Measurements from ENCODE around the gene NDUFS2.

DNA sequence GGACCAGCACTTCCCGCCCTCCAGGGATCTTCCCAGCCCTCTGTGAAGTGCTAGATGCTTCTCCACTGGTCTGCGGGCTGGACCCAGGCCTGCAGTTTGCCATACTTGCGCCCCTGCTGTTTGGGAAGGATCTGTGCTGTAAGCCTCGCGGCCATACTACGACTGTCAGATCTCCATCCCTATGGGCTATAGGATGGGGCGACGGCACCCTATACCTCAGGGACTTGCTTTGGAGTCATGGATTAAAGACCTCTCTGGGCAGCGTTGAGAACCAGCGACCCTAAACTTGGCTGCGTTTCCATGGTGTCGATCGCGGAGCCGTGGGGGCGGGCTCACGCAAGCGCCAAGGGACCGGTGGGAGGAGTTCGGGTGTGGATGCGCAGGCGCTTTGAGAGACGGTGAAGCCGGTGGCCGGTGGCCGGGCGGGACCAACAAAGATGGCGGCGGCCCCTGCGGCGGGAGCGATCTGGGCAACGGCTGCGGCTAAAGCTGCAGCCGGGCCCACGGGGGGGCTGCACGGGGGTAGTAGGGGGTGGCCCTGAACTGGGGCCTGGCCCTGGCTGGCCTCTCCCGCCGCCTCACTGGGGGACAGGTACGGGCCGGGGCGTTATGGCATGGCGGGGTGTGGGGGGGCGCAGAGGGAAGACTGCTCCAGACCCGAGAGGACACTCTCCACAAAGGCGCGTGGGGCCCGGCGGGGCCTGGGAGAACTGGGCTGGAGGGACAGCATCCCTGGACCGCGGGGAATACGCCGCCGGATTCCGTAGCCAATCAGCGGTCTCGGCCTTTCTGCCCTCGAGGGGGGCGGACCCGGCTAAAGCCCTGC is 42.9 kb upstream of the NDUFS2 start, which contains the start of gene USP21:
- TF ChIP-seq, protein P1, sequence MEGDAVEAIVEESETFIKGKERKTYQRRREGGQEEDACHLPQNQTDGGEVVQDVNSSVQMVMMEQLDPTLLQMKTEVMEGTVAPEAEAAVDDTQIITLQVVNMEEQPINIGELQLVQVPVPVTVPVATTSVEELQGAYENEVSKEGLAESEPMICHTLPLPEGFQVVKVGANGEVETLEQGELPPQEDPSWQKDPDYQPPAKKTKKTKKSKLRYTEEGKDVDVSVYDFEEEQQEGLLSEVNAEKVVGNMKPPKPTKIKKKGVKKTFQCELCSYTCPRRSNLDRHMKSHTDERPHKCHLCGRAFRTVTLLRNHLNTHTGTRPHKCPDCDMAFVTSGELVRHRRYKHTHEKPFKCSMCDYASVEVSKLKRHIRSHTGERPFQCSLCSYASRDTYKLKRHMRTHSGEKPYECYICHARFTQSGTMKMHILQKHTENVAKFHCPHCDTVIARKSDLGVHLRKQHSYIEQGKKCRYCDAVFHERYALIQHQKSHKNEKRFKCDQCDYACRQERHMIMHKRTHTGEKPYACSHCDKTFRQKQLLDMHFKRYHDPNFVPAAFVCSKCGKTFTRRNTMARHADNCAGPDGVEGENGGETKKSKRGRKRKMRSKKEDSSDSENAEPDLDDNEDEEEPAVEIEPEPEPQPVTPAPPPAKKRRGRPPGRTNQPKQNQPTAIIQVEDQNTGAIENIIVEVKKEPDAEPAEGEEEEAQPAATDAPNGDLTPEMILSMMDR (IDR thresholded peaks at IDR 0.05), result peak in 1 of 3 experiments; percentile 5
- TF ChIP-seq POLR2A (IDR thresholded peaks at IDR 0.05), result no peak

Data from testis (tissue), 2 donors.